ENCODE results near the gene ST3GAL2.

ST3GAL2 gene

DNA sequence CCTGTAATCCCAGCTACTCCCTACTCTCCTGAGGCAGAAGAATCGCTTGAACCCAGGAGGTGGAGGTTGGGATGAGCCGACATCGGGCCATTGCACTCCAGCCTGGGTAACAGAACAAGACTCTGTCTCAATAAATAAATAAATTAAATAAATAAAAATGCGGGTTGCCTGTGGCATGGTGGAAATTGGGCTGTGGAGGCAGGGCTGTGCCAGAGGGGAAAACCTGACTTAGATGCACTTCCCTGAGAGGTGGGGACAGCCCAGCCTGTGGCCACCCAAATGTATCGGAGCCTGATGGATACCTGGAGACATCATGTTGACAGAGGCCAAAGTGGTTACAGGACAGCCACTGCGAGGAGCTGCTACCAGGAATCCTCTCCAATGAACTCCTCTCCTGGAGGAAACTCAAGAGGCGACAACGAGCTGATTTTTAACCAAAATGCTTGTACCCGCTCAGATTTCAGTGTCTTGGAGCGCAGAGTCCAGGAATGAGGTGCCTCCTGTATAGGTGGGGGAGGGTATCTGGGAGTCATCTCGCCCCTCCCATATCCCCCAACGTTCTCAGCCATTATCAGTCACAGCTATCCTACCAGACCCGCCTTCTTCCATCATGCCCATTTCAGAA, 59.9 kb downstream of the ST3GAL2 start:
- TF ChIP-seq, protein P1, sequence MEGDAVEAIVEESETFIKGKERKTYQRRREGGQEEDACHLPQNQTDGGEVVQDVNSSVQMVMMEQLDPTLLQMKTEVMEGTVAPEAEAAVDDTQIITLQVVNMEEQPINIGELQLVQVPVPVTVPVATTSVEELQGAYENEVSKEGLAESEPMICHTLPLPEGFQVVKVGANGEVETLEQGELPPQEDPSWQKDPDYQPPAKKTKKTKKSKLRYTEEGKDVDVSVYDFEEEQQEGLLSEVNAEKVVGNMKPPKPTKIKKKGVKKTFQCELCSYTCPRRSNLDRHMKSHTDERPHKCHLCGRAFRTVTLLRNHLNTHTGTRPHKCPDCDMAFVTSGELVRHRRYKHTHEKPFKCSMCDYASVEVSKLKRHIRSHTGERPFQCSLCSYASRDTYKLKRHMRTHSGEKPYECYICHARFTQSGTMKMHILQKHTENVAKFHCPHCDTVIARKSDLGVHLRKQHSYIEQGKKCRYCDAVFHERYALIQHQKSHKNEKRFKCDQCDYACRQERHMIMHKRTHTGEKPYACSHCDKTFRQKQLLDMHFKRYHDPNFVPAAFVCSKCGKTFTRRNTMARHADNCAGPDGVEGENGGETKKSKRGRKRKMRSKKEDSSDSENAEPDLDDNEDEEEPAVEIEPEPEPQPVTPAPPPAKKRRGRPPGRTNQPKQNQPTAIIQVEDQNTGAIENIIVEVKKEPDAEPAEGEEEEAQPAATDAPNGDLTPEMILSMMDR (IDR thresholded peaks at IDR 0.05) = no peak
- Histone ChIP-seq H3K4me3 (no peak overlapping the region), H3K27ac (no peak overlapping the region)
- no peak for DNase-seq (ENCODE audit: low spot score)

DNA sequence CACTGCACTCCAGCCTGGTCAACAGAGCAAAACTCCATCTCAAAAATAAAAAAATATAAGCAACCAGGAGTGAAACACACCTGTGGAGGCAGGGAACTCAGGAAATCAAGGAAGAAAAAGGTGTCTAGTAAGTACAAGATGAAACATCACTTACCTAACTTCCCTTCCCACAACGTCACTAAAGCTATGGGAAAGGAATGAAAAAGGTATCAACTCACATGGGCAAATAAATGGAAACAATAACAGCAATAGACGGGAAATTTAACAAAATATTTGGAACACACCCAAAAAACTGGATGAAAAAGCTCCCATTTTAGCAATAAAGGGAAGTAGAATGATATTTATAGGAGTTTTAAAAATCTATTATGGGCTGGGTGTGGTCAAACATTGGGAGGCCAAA, 61.1 kb downstream of the ST3GAL2 start:
- DNase-seq (ENCODE audit: low spot score) = no peak
- Histone ChIP-seq H3K4me3 (no peak overlapping the region), H3K27ac (no peak overlapping the region)
- TF ChIP-seq, protein P1 (IDR thresholded peaks at IDR 0.05) = no peak

DNA sequence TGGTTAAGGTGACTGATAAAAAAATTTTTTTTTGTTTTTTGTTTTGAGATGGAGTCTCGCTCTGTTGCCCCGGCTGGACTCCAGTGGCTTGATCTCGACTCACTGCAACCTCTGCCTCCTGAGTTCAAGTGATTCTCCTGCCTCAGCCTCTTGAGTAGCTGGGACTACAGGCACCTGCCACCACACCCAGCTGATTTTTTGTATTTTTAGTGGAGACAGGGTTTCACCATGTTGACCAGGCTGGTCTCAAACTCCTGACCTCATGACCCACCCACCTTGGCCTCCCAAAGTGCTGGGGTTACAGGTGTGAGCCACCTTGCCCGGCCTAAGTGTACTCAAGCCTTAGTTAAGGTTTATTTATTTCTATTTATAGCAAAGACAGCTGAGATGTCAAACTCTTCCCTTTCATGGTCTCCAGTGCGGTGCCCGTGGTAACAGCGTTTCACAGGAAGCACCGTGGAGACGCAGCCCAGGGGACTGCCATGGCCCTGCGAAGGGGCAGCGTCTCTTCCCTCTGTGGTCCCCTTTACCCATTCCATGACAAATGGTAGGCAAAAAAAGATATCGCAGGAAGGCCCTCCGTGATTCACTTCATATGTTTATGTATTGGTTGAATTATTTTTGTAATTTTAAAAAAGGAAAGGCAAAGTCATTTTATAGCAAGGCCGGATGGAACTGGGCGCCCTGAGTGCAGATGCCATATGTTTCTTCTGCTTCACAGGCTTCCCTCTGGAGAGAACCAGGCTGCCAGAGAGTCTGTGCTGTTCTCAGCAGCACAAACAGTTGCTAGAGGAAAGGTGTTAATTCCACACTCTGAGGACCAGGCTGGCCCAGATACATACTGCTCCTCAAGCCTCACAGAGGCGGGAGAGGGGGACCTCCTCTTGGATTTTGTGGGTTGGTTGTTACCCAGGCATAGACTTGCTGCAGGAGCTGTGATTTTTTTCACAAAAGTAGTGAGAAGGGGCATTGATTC, 63.0 kb downstream of the ST3GAL2 start:
- Histone ChIP-seq H3K27ac (no peak overlapping the region), H3K4me3 (no peak overlapping the region)
- TF ChIP-seq, protein P1 (IDR thresholded peaks at IDR 0.05) = no peak
- DNase-seq (ENCODE audit: low spot score) = no peak

DNA sequence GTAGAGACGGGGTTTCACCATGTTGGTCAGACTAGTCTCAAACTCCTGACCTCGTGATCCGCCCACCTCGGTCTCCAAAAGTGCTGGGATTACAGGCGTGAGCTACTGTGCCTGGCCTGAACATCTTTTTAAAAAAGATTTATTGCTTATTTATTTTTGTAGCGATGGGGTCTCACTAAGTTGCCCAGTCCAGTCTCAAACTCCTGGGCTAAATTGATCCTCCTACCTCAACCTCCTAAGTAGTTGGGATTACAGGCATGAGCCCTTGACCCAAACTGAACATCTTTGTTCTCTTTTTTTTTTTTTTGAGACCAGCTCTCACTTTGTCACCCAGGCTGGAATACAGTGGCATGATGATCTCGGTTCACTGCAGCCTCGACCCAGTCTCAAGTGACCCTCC, 64.7 kb downstream of the ST3GAL2 start:
- TF ChIP-seq, protein P1 (IDR thresholded peaks at IDR 0.05) = no peak
- Histone ChIP-seq H3K4me3 (no peak overlapping the region), H3K27ac (no peak overlapping the region)
- DNase-seq (ENCODE audit: low spot score) = no peak

DNA sequence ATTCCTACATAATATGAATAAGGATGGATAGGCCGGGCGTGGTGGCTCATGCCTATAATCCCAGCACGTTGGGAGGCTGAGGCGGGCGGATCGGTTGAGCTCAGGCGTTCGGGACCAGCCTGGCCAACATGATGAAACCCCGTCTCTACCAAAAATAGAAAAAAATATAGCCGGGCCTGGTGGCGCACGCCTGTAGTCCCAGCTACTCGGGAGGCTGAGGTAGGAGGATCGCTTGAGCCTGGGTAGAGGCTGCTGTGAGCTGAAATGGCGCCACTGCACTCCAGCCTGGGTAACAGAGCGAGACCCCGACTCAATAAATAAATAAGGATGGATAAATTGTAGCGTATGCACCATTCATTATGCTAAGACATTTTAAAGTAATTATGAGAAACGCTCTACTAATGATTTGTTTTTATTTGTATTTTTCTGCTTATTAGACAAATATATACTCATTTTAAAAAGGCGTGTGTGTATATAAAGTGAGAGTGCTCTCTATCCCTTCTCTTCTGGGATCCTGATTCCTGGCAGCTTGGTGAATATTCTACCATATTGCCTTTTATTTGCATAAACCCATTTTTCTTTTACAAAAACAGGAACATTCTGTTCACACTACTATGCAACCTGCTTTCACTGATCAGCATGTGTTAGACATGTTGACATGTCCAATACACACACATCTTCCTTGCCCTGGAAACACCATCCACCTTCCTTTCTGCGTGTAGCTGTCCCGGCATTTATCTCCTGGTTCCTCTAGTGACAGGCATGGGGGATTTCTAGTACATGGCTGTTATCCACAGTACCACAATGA, 65.8 kb downstream of the ST3GAL2 start:
- DNase-seq (ENCODE audit: low spot score) = no peak
- no peak overlapping the region for H3K27ac ChIP-seq
- TF ChIP-seq, protein P1 (IDR thresholded peaks at IDR 0.05) = no peak

DNA sequence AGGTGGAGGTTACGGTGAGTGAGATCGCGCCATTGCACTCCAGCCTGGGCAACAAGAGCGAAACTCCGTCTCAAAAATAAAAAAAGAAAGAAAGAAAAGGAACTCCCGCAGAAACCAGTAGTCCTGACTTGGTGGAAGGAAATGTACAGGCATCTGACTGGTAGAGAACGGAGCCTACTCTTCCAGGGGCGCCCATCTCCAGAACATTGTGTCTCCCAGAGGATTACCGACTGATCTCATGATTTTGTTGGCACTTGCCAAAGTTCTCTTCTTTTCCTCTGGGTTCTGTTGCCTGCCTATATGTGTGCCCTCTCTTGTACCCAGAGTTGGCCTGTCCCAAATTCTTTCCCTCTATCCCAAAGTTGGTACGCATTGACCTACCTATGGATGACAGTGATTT, 68.0 kb downstream of the ST3GAL2 start:
- Histone ChIP-seq H3K4me3 (no peak overlapping the region), H3K27ac (no peak overlapping the region)
- TF ChIP-seq, protein P1 (IDR thresholded peaks at IDR 0.05) = no peak
- no peak for DNase-seq (ENCODE audit: low spot score)

More for the DNA sequence above, 65.8 kb downstream of the ST3GAL2 start:
- no peak overlapping the region for H3K4me3 ChIP-seq

All from coronary artery (tissue), 2 donors.